B cell (primary cell): ENCODE results near the gene TMEM116. TPM values are rescaled to one million over a fixed set of nuclear protein-coding genes. Genes with fewer than 3 reads are reported as not detected.
A peak's percentile ranks its signal among the peaks of the same experiment; 100 is the strongest.

Experiments
- ATAC-seq: fragments of 200-7000 bp; cut with Tn5 transposase; one replicate; pipeline ENCODE4 v1.10.0; 2021; ENCODE audit warnings: low read depth, mild to moderate bottlenecking, moderate number of reproducible peaks, moderate library complexity
- CTCF ChIA-PET: fragments of 350-600 bp; sonication (Branson Sonifier 250); formaldehyde crosslinking; loops from one replicate; lab custom pipeline; 2021; ENCODE audit warnings: antibody characterized with exemption, inconsistent platforms; lab: Charles Lee
- POLR2A ChIA-PET: fragments of 350-600 bp; sonication (Branson Sonifier 250); formaldehyde crosslinking; loops from one replicate; lab custom pipeline; 2021; ENCODE audit warnings: antibody characterized with exemption; lab: Charles Lee
- DNase-seq: peaks from one replicate; pipeline ENCODE4 v3.0.0; 2013
- H2AFZ ChIP-seq: 2 replicates; pipeline ENCODE4 v1.6.1; 2012; ENCODE audit warnings: mild to moderate bottlenecking, low read depth, low read length; ENCODE audit not compliant: insufficient read depth, poor library complexity, severe bottlenecking
- H3K27ac ChIP-seq, 2 donors: 1 replicate in 1 of 2; 2 replicates in 1 of 2; pipeline ENCODE4 v1.5.1; 2012 to 2013; ENCODE audit warnings: low read length in 2 of 2, mild to moderate bottlenecking in 2 of 2, moderate library complexity in 1 of 2
- H3K27me3 ChIP-seq, 4 experiments: fragments of 200-600 bp in 1 of 4; sonication (generic) in 1 of 4; replicated peaks in 1 of 4; 1 replicate in 2 of 4; 2 replicates in 2 of 4; pipeline versions ENCODE4 v1.6.1 to v1.7.0; 2013 to 2016; ENCODE audit warnings: low read length in 3 of 4, mild to moderate bottlenecking in 2 of 4, mixed read lengths in 1 of 4, moderate library complexity in 1 of 4; ENCODE audit not compliant: insufficient read depth in 4 of 4, control insufficient read depth in 3 of 4; ENCODE audit errors: control extremely low read depth in 1 of 4
- H3K36me3 ChIP-seq, 2 experiments: replicated peaks in 1 of 2; 1 replicate in 1 of 2; 2 replicates in 1 of 2; pipeline versions ENCODE4 v1.6.1 to v1.7.1; 2013; ENCODE audit warnings: low read length in 1 of 2; ENCODE audit not compliant: insufficient read depth in 2 of 2, control insufficient read depth in 1 of 2; ENCODE audit errors: control extremely low read depth in 1 of 2, extremely low read depth in 1 of 2
- H3K4me1 ChIP-seq, 2 donors: fragments of 200-600 bp in 1 of 2; sonication (generic) in 1 of 2; 1 replicate in 1 of 2; 2 replicates in 1 of 2; pipeline versions ENCODE4 v1.5.1 to v1.6.1; 2013 to 2017; ENCODE audit warnings: low read length in 2 of 2; ENCODE audit not compliant: control insufficient read depth in 2 of 2, insufficient read depth in 2 of 2
- H3K4me2 ChIP-seq: replicated peaks from 2 replicates; pipeline ENCODE3; 2012; ENCODE audit warnings: mild to moderate bottlenecking, low read depth, low read length; ENCODE audit not compliant: poor library complexity, severe bottlenecking
- H3K4me3 ChIP-seq, 5 experiments: fragments of 200-600 bp in 1 of 5; sonication (generic) in 1 of 5; 1 replicate in 3 of 5; 2 replicates in 2 of 5; pipeline versions ENCODE4 v1.5.1 to v1.7.0; 2011 to 2016; ENCODE audit warnings: low read length in 4 of 5, mild to moderate bottlenecking in 4 of 5, low read depth in 2 of 5, control low read depth in 1 of 5, moderate library complexity in 1 of 5; ENCODE audit not compliant: insufficient read depth in 1 of 5; ENCODE audit errors: control extremely low read depth in 1 of 5, extremely low read depth in 1 of 5
- H3K79me2 ChIP-seq: fragments of 200-600 bp; sonication (generic); one replicate; pipeline ENCODE4 v1.6.0; 2016; ENCODE audit warnings: low read length; ENCODE audit not compliant: control insufficient read depth, insufficient read depth
- H3K9ac ChIP-seq: fragments of 200-600 bp; sonication (generic); 2 replicates; pipeline ENCODE4 v1.6.1; 2017; ENCODE audit warnings: mild to moderate bottlenecking, low read length, moderate library complexity
- H3K9me3 ChIP-seq, 3 donors: one replicate each; pipeline versions ENCODE4 v1.6.1 to v1.7.1; 2013; ENCODE audit warnings: low read length in 2 of 3; ENCODE audit not compliant: control insufficient read depth in 2 of 3, insufficient read depth in 1 of 3; ENCODE audit errors: control extremely low read depth in 1 of 3
- H4K20me1 ChIP-seq: 2 replicates; pipeline ENCODE4 v1.6.0; 2012; ENCODE audit warnings: mild to moderate bottlenecking, low read length; ENCODE audit not compliant: insufficient read depth, control insufficient read depth, poor library complexity, severe bottlenecking
- H3K27ac Mint-ChIP-seq: one replicate; pipeline ENCODE4 v1.8.0; 2021; ENCODE audit warnings: mixed read lengths
- H3K27me3 Mint-ChIP-seq: one replicate; pipeline ENCODE4 v1.8.0; 2021; ENCODE audit warnings: mixed read lengths
- H3K4me1 Mint-ChIP-seq: one replicate; pipeline ENCODE4 v1.8.0; 2021; ENCODE audit warnings: mixed read lengths
- H3K4me3 Mint-ChIP-seq: one replicate; pipeline ENCODE4 v1.8.0; 2021; ENCODE audit warnings: mixed read lengths
- H3K9me3 Mint-ChIP-seq: one replicate; pipeline ENCODE4 v1.8.0; 2022; ENCODE audit warnings: mixed read lengths; ENCODE audit not compliant: insufficient read depth
- CTCF ChIP-seq: fragments of 200-600 bp; IDR thresholded peaks from one replicate; pipeline ENCODE4 v1.8.0; 2022; ENCODE audit warnings: antibody characterized with exemption, mild to moderate bottlenecking
- EZH2 ChIP-seq: IDR thresholded peaks from 2 replicates; pipeline ENCODE4 v1.6.1; 2012; ENCODE audit warnings: borderline replicate concordance, low read depth, mild to moderate bottlenecking, moderate library complexity, low read length; ENCODE audit not compliant: insufficient read depth, poor library complexity, severe bottlenecking
- WGBS: methylation state at CpG from one replicate; pipeline ENCODE4 v1.1.5; 2013; ENCODE audit warnings: missing lambda C conversion rate; ENCODE audit not compliant: insufficient coverage; 5-methylcytosine and 5-hydroxymethylcytosine counted together
- intact Hi-C: fragments of 100-400 bp; cut with micrococcal nuclease; formaldehyde crosslinking; loops from one replicate; pipeline ENCODE4 v1.10.0; 2022
- polyA minus RNA-seq: library from RNA; depleted of rRNA, polyadenylated mRNA; stranded (reverse); fragments of >200 nt; gene quantifications from 2 replicates; pipeline ENCODE4 v1.2.3, GENCODE V29; 2012
- polyA plus RNA-seq: library from polyadenylated mRNA; depleted of rRNA; stranded (reverse); fragments of >200 nt; gene quantifications from 2 replicates; pipeline ENCODE4 v1.2.3, GENCODE V29; 2012
- total RNA-seq, 2 donors: library from RNA; stranded (reverse); fragments of 120-200 nt in 1 of 2; gene quantifications; 1 replicate in 1 of 2; 2 replicates in 1 of 2; pipeline versions ENCODE4 v1.2.3 to v1.2.4, GENCODE V29; 2013 to 2022

Gene TMEM116
- total RNA-seq (10.4 and 11.7 TPM in 2 replicates), polyA plus RNA-seq (7.3 and 7.9 TPM in 2 replicates), polyA minus RNA-seq (4.1 and 5.8 TPM in 2 replicates)
- total RNA-seq (2013) = 12.5 TPM

DNA sequence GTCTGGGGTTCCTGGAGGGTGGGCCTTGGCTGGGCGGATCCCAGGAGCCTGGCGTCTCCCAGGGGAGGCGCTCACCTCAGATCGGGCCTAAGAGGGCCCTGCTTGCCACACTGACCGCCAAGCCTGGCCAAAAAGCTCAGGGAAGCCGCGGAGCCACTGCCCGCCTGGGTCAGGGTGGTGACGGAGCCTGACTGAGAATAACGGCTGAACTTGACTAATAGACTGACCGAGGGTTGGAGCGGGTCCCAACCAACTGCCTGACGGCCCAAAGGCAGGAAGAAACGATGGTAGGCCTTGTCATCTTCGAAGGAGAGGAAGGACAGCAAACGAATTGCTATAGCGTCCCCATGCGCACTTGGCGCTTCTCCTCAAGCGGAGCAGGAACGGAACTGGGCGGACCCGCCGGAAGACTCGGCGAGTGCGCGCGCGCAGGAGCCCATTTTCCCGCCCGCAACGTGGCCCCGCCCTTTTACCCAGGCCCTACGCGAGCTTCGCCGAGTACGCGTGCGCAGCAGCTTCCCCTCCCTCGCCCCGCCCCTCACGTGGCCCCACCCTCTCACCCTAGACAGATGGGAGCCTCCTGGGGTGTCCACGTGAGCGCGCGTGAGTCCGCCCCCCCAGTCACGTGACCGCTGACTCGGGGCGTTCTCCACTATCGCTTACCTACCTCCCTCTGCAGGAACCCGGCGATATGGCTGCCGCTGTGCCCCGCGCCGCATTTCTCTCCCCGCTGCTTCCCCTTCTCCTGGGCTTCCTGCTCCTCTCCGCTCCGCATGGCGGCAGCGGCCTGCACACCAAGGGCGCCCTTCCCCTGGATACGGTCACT is at the start of gene TMEM116, which contains the start of gene ERP29:
TMEM116 (minus strand) TSS at position 391 of the 826 bp plus-strand sequence. CDS start 7,895 bp downstream, outside the sequence.
ERP29 (plus strand) TSS at position 652 of the 826 bp plus-strand sequence; CDS start at position 692, 40 bp downstream.
- Histone ChIP-seq H3K27ac (peak within 1 kb of the TSS; percentile 92 to 93), H3K9me3 (peaks cover 0 to 10% (median 3%) of the 10 kb centered on the region in 3 donors), H2AFZ (peak within 1 kb of the TSS; percentile 93), H3K27me3 (no peaks in the 10 kb centered on the region), H3K4me1 (peaks cover 45 to 54% of the 10 kb centered on the region in 2 donors), H3K9ac (peak within 1 kb of the TSS; percentile 91), H3K36me3 (peaks cover 8 to 26% of the 10 kb centered on the region in 2 experiments), H4K20me1 (peaks cover 38% of the 10 kb centered on the region), H3K79me2 (peaks cover 48% of the 10 kb centered on the region), H3K4me3 (peak within 1 kb of the TSS; percentile 50 to 97 (median 88)), H3K4me2 (peak within 1 kb of the TSS; percentile 95)
- DNase-seq (peak; percentile 99), ATAC-seq (peak; percentile 75)
- Mint-ChIP-seq H3K27ac (peak within 1 kb of the TSS; percentile 91), H3K9me3 (peaks cover 2% of the 10 kb centered on the region), H3K4me3 (peak within 1 kb of the TSS; percentile 87), H3K4me1 (peaks cover 46% of the 10 kb centered on the region), H3K27me3 (no peaks in the 10 kb centered on the region)
- WGBS = under 1% methylated on average over 67 of the region's 67 CpGs
- ChIA-PET POLR2A (interaction anchor here (0.6 to 2.5 kb wide), 11 partner anchors 9 to 602 kb away, joined by 3 to 9 read pairs (median 4); partner anchors contain the start of genes MAPKAPK5 and TRAFD1), CTCF (interaction anchor here (0.6 to 3.1 kb wide), 6 partner anchors 8 to 220 kb away, joined by 3 to 26 read pairs (median 4); no protein-coding TSS in a partner anchor)
- intact Hi-C loops = loop anchor here (1.0 kb wide), 5 partner anchors 11 to 396 kb away; partner anchors contain the start of genes HECTD4, RPL6 and TRAFD1
- TF ChIP-seq EZH2 (no peak), CTCF (peak; percentile 69)

DNA sequence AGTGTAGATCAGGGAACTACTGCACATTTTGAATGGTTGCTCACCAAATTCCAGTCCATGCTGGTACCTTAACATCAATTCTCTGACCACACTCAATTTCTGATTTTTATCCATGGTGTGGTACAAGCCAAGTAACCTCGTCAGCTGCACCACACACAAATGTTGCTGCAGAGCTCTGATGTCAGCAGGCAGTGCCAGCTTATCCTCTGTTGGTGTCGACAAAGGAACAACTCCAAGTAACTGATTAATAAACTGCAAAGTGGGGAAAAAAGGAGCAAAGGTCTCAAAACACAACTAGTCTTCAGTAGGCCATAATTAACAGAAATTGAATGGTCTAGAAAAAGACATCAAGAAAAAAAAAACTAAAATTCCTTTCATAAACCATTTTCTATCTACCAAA is 48.2 kb upstream of the TMEM116 start:
- no peak overlapping the region for H3K4me2 ChIP-seq
- Mint-ChIP-seq H3K9me3 (no peaks in the 10 kb centered on the region), H3K4me1 (no peaks in the 10 kb centered on the region), H3K27me3 (no peaks in the 10 kb centered on the region), H3K27ac (no peak overlapping the region), H3K4me3 (no peak overlapping the region)
- H3K36me3 ChIP-seq = peaks cover 7 to 54% of the 10 kb centered on the region in 2 experiments
- DNase-seq (no peak), ATAC-seq (no peak)
- ChIA-PET CTCF (no interaction called here), POLR2A (no interaction called here)
- H3K4me1 ChIP-seq = no peaks in the 10 kb centered on the region
- no peaks in the 10 kb centered on the region for H4K20me1 ChIP-seq
- no peak overlapping the region for H2AFZ ChIP-seq
- no peaks in the 10 kb centered on the region for H3K27me3 ChIP-seq
- no peak overlapping the region for H3K4me3 ChIP-seq
- no CpG with 5 or more reads among the region's 2 CpGs for WGBS
- no peaks in the 10 kb centered on the region for H3K9me3 ChIP-seq
- intact Hi-C loops = no loop called here
- H3K9ac ChIP-seq = no peak overlapping the region
- no peaks in the 10 kb centered on the region for H3K79me2 ChIP-seq
- no peak overlapping the region for H3K27ac ChIP-seq
- no peak for TF ChIP-seq EZH2
- no peak for TF ChIP-seq CTCF
